SK-N-SH (cell line): ENCODE measurements around the gene PLIN4. TPM values are rescaled to one million over a fixed set of nuclear protein-coding genes. Genes with fewer than 3 reads are reported as not detected.

Source experiments
- CTCF ChIA-PET: fragments of 300-600, 350-600 bp; formaldehyde crosslinking; extraction: SDS; loops from one replicate; lab custom pipeline; 2021; lab: Yijun Ruan, JAX
- POLR2A ChIA-PET: fragments of 350-600 bp; sonication (Branson Sonifier 250); formaldehyde crosslinking; extraction: SDS; loops from one replicate; lab custom pipeline; 2020; ENCODE audit warnings: antibody characterized with exemption, inconsistent platforms; lab: Yijun Ruan, JAX
- DNase-seq: peaks from one replicate; pipeline ENCODE4 v3.0.0; 2012
- H2AFZ ChIP-seq: fragments of 200-600 bp; sonication (generic); 2 replicates; pipeline ENCODE4 v1.8.1; 2016; ENCODE audit warnings: antibody characterized with exemption, mild to moderate bottlenecking, low read depth
- H3F3A ChIP-seq: fragments of 200-600 bp; sonication (generic); replicated peaks from 2 replicates; pipeline ENCODE3; 2016; ENCODE audit warnings: antibody characterized with exemption, mild to moderate bottlenecking; ENCODE audit not compliant: insufficient read depth
- H3K27ac ChIP-seq, 2 experiments: fragments of 200-500 bp in 1 of 2; fragments of 200-600 bp in 1 of 2; sonication (Bioruptor generic) in 1 of 2; sonication (generic), shearing (Covaris generic) in 1 of 2; 2 replicates each; pipeline versions ENCODE4 v1.5.1 to v1.6.1; 2014 to 2016; ENCODE audit warnings: low read depth in 2 of 2, inconsistent platforms in 1 of 2, low read length in 1 of 2, mild to moderate bottlenecking in 1 of 2, mixed read lengths in 1 of 2
- H3K27me3 ChIP-seq: fragments of 200-600 bp; sonication (generic), shearing (Covaris generic); 2 replicates; pipeline ENCODE4 v1.6.1; 2016; ENCODE audit warnings: mixed run types; ENCODE audit not compliant: insufficient read depth
- H3K36me3 ChIP-seq, 2 experiments: fragments of 200-500 bp in 1 of 2; fragments of 200-600 bp in 1 of 2; sonication (Bioruptor generic) in 1 of 2; sonication (generic) in 1 of 2; replicated peaks in 1 of 2; 2 replicates each; pipeline versions ENCODE3 to v1.5.1; 2014 to 2016; ENCODE audit warnings: low read length in 1 of 2, mild to moderate bottlenecking in 1 of 2; ENCODE audit not compliant: insufficient read depth in 2 of 2, control insufficient read depth in 1 of 2
- H3K4me1 ChIP-seq, 2 experiments: fragments of 200-500 bp in 1 of 2; fragments of 200-600 bp in 1 of 2; sonication (Bioruptor generic) in 1 of 2; sonication (generic), shearing (Covaris generic) in 1 of 2; 2 replicates each; pipeline versions ENCODE4 v1.5.1 to v1.6.1; 2014 to 2016; ENCODE audit warnings: low read depth in 1 of 2, low read length in 1 of 2, mixed run types in 1 of 2; ENCODE audit not compliant: insufficient read depth in 2 of 2, control insufficient read depth in 1 of 2
- H3K4me2 ChIP-seq: fragments of 200-600 bp; sonication (generic), shearing (Covaris generic); 2 replicates; pipeline ENCODE4 v1.6.1; 2017; ENCODE audit warnings: mixed run types
- H3K4me3 ChIP-seq, 2 experiments: fragments of 200-500 bp in 1 of 2; fragments of 200-600 bp in 1 of 2; sonication (Bioruptor generic) in 1 of 2; sonication (generic), shearing (Covaris generic) in 1 of 2; 2 replicates each; pipeline versions ENCODE4 v1.5.1 to v1.8.1; 2014 to 2016; ENCODE audit warnings: low read depth in 2 of 2, inconsistent platforms in 1 of 2, low read length in 1 of 2, mild to moderate bottlenecking in 1 of 2, mixed read lengths in 1 of 2, moderate library complexity in 1 of 2
- H3K79me2 ChIP-seq: fragments of 200-600 bp; sonication (generic); 2 replicates; pipeline ENCODE4 v1.8.1; 2017; ENCODE audit warnings: mild to moderate bottlenecking; ENCODE audit not compliant: insufficient read depth
- H3K9ac ChIP-seq: fragments of 200-600 bp; sonication (generic); 2 replicates; pipeline ENCODE4 v1.6.1; 2017; ENCODE audit warnings: mixed run types
- H3K9me2 ChIP-seq: fragments of 200-600 bp; sonication (generic); 2 replicates; pipeline ENCODE4 v1.6.1; 2017; ENCODE audit warnings: mixed run types
- H3K9me3 ChIP-seq: fragments of 200-600 bp; sonication (generic); 2 replicates; pipeline ENCODE4 v1.6.1; 2017; ENCODE audit warnings: mixed run types, mild to moderate bottlenecking, moderate library complexity
- H4K20me1 ChIP-seq: fragments of 200-600 bp; sonication (generic); 2 replicates; pipeline ENCODE4 v1.6.1; 2017; ENCODE audit warnings: mild to moderate bottlenecking, mixed run types; ENCODE audit not compliant: insufficient read depth
- CHD2 ChIP-seq: fragments of 150-350 bp; IDR thresholded peaks from 2 replicates; pipeline ENCODE4 v1.6.1; 2018; ENCODE audit warnings: low read length; ENCODE audit not compliant: partially characterized antibody
- ELF1 ChIP-seq: IDR thresholded peaks from 2 replicates; pipeline ENCODE4 v1.4.0; 2012
- EZH2phosphoT487 ChIP-seq: fragments of 200-600 bp; sonication (generic); IDR thresholded peaks from 2 replicates; pipeline ENCODE4 v1.6.1; 2017; ENCODE audit warnings: low read depth, mixed run types, mild to moderate bottlenecking, antibody characterized with exemption, moderate library complexity, borderline replicate concordance
- FOXM1 ChIP-seq: IDR thresholded peaks from 2 replicates; pipeline ENCODE4 v1.4.0; 2012; ENCODE audit warnings: low read depth, mild to moderate bottlenecking
- GABPA ChIP-seq: IDR thresholded peaks from 2 replicates; pipeline ENCODE4 v1.4.0; 2012; ENCODE audit warnings: low read depth, mild to moderate bottlenecking
- MXI1 ChIP-seq: IDR thresholded peaks from 2 replicates; pipeline ENCODE4 v1.6.1; 2012; ENCODE audit warnings: mild to moderate bottlenecking, low read depth, low read length, improper control_type of control experiment
- POLR2AphosphoS5 ChIP-seq: IDR thresholded peaks from 2 replicates; pipeline ENCODE4 v1.6.1; 2012; ENCODE audit warnings: low read depth, low read length
- RAD21 ChIP-seq: IDR thresholded peaks from 2 replicates; pipeline ENCODE4 v1.6.1; 2012; ENCODE audit warnings: mild to moderate bottlenecking, low read length
- TEAD4 ChIP-seq: IDR thresholded peaks from 2 replicates; pipeline ENCODE4 v1.4.0; 2012; ENCODE audit warnings: mild to moderate bottlenecking, borderline replicate concordance; ENCODE audit not compliant: insufficient read depth
- WGBS: methylation state at CpG from one replicate; pipeline ENCODE4 v1.1.6; 2017; ENCODE audit warnings: low lambda C conversion rate; 5-methylcytosine and 5-hydroxymethylcytosine counted together
- polyA plus RNA-seq, 3 experiments: library from polyadenylated mRNA; depleted of rRNA; stranded (reverse); fragments of >200 nt; gene quantifications; 2 replicates each; pipeline ENCODE4 v1.2.3, GENCODE V29; 2012
- TF ChIP-seq, protein P1 (sequence below): fragments of 150-350 bp; IDR thresholded peaks from 2 replicates; pipeline ENCODE4 v1.6.1; 2016; ENCODE audit warnings: mild to moderate bottlenecking, low read depth, low read length
- TF ChIP-seq, protein P2 (sequence below): fragments of 200-600 bp; sonication (generic); IDR thresholded peaks from 2 replicates; pipeline ENCODE4 v1.6.1; 2017; ENCODE audit warnings: antibody characterized with exemption, mild to moderate bottlenecking, moderate library complexity
- TF ChIP-seq, protein P3 (sequence below): IDR thresholded peaks from 2 replicates; pipeline ENCODE4 v1.6.1; 2012; ENCODE audit warnings: mild to moderate bottlenecking, low read depth, low read length, moderate library complexity
- TF ChIP-seq, protein P4 (sequence below): IDR thresholded peaks from 2 replicates; pipeline ENCODE4 v1.4.0; 2012; ENCODE audit warnings: low read depth, borderline replicate concordance
- TF ChIP-seq, protein P5 (sequence below): fragments of 150-350 bp; IDR thresholded peaks from 2 replicates; pipeline ENCODE4 v1.6.1; 2017; ENCODE audit warnings: antibody characterized with exemption, low read length, low read depth, borderline replicate concordance

The PLIN4 gene
- polyA plus RNA-seq, 1 of the 3 experiments (the other 2 are of a cell fraction) = 0.07 TPM

DNA sequence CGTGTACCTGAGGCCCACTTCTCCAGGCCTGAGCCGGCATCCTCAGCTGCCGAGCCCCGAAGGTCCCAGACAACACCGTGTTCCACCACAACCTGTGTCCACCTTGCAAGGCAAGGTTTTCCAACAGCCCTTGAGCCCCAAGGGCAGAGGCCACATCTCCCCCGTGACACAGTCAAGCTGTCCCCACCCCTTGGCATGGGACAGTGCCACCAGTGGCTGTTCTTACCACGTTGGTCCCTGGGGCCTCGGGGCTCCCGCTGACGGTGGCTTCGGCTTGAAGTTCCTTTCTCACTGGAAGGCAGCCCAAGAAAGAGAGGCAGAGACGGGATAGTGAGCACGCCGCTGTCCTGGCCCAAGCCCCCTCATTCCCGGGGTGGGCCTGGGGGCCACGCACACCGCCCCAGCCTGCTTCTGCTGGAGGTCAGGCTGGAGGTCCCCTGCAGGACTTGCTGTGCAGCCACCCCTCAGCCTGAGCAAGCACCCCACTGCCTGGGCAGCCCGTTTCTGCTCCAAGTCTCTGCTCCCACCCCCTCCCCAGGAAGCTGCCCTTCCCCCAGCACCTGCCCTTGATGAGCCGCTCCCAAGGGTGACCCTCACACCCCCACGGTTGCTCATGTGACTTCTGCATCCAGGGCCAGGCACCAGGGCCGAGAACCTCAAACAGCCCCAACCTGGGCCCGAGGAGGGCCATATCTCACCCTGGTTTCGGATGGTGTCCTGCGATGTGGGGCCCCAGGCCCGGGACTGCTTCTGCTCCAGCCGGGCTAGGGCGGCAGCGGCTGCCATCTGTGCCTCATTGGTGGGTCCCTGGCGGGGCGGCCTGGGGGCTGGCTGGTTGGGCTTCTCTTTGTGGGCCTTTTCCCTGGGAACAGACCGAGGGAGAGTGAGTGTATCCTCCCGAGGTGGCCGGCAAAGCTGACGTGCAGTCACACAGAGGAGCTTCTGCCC, 64.8 kb downstream of the PLIN4 start:
- H3K4me3 ChIP-seq = no peak overlapping the region
- ChIA-PET POLR2A (interaction anchor here (0.6 kb wide), 1 partner anchor 51 kb away, joined by 3 read pairs; no protein-coding TSS in a partner anchor), CTCF (no interaction called here)
- no peaks in the 10 kb centered on the region for H3K9me2 ChIP-seq
- peaks cover 20% of the 10 kb centered on the region; the same call in 1 of the 2 replicates for H4K20me1 ChIP-seq
- peaks cover 32% of the 10 kb centered on the region for H3K79me2 ChIP-seq
- H3F3A ChIP-seq = peaks cover 9% of the 10 kb centered on the region
- H3K9ac ChIP-seq = no peak overlapping the region
- no peak overlapping the region for H3K4me2 ChIP-seq
- whole genome bisulfite sequencing = 77% methylated on average over 10 of the region's 34 CpGs
- H3K9me3 ChIP-seq = no peaks in the 10 kb centered on the region
- TF ChIP-seq, protein P1, sequence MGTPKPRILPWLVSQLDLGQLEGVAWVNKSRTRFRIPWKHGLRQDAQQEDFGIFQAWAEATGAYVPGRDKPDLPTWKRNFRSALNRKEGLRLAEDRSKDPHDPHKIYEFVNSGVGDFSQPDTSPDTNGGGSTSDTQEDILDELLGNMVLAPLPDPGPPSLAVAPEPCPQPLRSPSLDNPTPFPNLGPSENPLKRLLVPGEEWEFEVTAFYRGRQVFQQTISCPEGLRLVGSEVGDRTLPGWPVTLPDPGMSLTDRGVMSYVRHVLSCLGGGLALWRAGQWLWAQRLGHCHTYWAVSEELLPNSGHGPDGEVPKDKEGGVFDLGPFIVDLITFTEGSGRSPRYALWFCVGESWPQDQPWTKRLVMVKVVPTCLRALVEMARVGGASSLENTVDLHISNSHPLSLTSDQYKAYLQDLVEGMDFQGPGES = no peak
- TF ChIP-seq, protein P2, sequence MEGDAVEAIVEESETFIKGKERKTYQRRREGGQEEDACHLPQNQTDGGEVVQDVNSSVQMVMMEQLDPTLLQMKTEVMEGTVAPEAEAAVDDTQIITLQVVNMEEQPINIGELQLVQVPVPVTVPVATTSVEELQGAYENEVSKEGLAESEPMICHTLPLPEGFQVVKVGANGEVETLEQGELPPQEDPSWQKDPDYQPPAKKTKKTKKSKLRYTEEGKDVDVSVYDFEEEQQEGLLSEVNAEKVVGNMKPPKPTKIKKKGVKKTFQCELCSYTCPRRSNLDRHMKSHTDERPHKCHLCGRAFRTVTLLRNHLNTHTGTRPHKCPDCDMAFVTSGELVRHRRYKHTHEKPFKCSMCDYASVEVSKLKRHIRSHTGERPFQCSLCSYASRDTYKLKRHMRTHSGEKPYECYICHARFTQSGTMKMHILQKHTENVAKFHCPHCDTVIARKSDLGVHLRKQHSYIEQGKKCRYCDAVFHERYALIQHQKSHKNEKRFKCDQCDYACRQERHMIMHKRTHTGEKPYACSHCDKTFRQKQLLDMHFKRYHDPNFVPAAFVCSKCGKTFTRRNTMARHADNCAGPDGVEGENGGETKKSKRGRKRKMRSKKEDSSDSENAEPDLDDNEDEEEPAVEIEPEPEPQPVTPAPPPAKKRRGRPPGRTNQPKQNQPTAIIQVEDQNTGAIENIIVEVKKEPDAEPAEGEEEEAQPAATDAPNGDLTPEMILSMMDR = no peak
- no peak for TF ChIP-seq ELF1
- TF ChIP-seq, protein P3, sequence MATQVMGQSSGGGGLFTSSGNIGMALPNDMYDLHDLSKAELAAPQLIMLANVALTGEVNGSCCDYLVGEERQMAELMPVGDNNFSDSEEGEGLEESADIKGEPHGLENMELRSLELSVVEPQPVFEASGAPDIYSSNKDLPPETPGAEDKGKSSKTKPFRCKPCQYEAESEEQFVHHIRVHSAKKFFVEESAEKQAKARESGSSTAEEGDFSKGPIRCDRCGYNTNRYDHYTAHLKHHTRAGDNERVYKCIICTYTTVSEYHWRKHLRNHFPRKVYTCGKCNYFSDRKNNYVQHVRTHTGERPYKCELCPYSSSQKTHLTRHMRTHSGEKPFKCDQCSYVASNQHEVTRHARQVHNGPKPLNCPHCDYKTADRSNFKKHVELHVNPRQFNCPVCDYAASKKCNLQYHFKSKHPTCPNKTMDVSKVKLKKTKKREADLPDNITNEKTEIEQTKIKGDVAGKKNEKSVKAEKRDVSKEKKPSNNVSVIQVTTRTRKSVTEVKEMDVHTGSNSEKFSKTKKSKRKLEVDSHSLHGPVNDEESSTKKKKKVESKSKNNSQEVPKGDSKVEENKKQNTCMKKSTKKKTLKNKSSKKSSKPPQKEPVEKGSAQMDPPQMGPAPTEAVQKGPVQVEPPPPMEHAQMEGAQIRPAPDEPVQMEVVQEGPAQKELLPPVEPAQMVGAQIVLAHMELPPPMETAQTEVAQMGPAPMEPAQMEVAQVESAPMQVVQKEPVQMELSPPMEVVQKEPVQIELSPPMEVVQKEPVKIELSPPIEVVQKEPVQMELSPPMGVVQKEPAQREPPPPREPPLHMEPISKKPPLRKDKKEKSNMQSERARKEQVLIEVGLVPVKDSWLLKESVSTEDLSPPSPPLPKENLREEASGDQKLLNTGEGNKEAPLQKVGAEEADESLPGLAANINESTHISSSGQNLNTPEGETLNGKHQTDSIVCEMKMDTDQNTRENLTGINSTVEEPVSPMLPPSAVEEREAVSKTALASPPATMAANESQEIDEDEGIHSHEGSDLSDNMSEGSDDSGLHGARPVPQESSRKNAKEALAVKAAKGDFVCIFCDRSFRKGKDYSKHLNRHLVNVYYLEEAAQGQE = no peak
- TF ChIP-seq TEAD4 = no peak
- no peak for TF ChIP-seq FOXM1
- TF ChIP-seq, protein P4, sequence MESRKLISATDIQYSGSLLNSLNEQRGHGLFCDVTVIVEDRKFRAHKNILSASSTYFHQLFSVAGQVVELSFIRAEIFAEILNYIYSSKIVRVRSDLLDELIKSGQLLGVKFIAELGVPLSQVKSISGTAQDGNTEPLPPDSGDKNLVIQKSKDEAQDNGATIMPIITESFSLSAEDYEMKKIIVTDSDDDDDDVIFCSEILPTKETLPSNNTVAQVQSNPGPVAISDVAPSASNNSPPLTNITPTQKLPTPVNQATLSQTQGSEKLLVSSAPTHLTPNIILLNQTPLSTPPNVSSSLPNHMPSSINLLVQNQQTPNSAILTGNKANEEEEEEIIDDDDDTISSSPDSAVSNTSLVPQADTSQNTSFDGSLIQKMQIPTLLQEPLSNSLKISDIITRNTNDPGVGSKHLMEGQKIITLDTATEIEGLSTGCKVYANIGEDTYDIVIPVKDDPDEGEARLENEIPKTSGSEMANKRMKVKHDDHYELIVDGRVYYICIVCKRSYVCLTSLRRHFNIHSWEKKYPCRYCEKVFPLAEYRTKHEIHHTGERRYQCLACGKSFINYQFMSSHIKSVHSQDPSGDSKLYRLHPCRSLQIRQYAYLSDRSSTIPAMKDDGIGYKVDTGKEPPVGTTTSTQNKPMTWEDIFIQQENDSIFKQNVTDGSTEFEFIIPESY = no peak
- TF ChIP-seq POLR2AphosphoS5 = no peak
- TF ChIP-seq GABPA = no peak
- no peak for TF ChIP-seq EZH2phosphoT487
- TF ChIP-seq CHD2 = no peak
- no peak for TF ChIP-seq MXI1
- no peak for TF ChIP-seq RAD21
- TF ChIP-seq, protein P5, sequence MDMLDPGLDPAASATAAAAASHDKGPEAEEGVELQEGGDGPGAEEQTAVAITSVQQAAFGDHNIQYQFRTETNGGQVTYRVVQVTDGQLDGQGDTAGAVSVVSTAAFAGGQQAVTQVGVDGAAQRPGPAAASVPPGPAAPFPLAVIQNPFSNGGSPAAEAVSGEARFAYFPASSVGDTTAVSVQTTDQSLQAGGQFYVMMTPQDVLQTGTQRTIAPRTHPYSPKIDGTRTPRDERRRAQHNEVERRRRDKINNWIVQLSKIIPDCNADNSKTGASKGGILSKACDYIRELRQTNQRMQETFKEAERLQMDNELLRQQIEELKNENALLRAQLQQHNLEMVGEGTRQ = no peak
- peak; percentile 27 for DNase-seq
- no peak overlapping the region for H2AFZ ChIP-seq
- peaks cover 13 to 35% of the 10 kb centered on the region in 2 experiments for H3K36me3 ChIP-seq
- H3K27ac ChIP-seq = no peak overlapping the region; a peak in 1 of 4 replicates
- no peaks in the 10 kb centered on the region for H3K27me3 ChIP-seq
- H3K4me1 ChIP-seq = peaks cover 6 to 13% of the 10 kb centered on the region in 2 experiments; a peak in 2 of 4 replicates
